NCI-H146 treated with DMSO at 0.1 percent for 48 hours (cell line): Measurements from ENCODE around the gene BAZ1B.
"Not testable (repeated sequence)": the region's sequence is repeated elsewhere in the genome, so short reads cannot be mapped to it uniquely, and the experiment has no call there.

ENCODE experiments used
- DNase-seq: peaks from one replicate; lab custom pipeline; 2025; ENCODE audit not compliant: unreplicated experiment; lab: John Stamatoyannopoulos, UW

BAZ1B gene, protein sequence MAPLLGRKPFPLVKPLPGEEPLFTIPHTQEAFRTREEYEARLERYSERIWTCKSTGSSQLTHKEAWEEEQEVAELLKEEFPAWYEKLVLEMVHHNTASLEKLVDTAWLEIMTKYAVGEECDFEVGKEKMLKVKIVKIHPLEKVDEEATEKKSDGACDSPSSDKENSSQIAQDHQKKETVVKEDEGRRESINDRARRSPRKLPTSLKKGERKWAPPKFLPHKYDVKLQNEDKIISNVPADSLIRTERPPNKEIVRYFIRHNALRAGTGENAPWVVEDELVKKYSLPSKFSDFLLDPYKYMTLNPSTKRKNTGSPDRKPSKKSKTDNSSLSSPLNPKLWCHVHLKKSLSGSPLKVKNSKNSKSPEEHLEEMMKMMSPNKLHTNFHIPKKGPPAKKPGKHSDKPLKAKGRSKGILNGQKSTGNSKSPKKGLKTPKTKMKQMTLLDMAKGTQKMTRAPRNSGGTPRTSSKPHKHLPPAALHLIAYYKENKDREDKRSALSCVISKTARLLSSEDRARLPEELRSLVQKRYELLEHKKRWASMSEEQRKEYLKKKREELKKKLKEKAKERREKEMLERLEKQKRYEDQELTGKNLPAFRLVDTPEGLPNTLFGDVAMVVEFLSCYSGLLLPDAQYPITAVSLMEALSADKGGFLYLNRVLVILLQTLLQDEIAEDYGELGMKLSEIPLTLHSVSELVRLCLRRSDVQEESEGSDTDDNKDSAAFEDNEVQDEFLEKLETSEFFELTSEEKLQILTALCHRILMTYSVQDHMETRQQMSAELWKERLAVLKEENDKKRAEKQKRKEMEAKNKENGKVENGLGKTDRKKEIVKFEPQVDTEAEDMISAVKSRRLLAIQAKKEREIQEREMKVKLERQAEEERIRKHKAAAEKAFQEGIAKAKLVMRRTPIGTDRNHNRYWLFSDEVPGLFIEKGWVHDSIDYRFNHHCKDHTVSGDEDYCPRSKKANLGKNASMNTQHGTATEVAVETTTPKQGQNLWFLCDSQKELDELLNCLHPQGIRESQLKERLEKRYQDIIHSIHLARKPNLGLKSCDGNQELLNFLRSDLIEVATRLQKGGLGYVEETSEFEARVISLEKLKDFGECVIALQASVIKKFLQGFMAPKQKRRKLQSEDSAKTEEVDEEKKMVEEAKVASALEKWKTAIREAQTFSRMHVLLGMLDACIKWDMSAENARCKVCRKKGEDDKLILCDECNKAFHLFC (N-terminal part only)

DNA sequence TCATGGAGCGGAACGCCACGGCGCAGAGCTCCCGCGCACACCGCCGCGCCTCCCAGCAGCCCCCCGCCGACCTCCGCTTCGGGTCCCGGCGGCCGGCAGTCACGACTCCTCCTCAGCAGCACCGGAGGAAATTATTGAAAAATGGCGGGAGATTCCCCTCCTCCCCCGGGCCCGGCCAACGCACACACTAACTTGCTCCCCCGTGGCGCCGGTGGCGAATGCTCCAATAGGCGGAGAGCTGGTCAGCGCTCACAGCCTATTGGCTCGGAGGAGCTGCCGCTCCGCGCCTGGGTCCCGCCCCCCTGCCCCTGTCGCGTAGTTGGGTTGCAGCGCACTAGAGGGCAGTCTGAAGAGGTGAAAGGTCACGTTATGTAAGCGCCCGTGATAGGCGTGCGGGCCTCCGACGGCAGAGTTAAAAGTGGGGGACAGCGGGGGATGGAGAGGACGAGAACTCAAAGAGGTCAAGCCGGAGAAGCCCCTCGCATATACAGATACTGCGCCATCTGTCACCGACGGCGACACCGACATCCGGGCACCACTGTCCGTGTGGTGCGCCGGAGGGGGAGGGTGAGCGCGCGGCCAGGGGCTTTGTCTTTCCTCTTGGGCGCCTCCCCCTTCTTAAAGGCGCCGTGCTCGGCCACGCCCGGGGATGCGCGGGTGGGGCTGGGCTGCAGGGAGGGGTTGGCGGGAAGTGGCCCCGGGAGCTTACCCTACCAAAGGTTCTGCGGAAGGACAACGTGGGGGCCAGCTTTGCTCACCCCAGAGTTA, at the start of gene BAZ1B:
BAZ1B (minus strand) TSS at position 189 of the 768 bp plus-strand sequence. CDS start 360 bp downstream, outside the sequence.
- DNase-seq: peak; percentile 94

DNA sequence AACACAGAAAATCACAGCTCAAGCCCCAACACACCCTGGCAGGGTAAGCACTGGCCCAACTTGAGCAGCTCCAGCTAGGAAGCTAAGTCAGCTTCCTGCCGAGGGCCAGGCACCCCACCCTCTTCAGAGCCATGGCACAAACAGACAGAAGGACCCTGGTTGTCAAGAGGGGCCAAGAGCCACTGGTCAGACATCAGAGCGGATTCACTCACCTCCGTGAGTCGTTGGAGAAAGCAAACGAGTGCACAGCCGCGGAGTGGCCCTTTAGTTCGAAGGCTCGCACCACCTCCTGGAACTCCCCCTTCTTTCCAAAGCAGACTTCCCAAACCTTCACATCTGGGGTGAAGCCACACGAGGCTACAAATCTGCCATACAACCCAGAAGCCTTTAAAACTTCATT, 48.9 kb upstream of the BAZ1B start:
- no peak for DNase-seq

DNA sequence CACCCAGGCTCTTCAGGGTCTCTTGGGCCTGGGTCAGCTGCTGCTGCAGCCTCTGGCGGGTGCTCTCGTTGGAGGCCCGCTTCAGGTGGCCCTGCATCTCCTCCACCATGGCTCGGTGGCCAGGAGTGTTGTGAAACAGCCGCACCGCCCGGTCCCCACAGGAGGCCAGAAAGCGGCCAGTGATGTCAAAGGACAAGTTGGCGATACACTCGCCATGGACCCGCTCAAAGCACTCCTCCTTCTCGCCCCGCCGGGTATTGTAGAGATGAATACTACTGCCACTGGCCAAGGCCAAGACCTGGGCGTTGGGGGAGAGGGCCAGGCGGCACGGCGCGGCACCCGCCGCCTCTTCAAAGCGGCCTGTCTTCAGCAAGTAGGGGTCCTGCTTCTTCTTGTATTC, 48.4 kb upstream of the BAZ1B start:
- DNase-seq: no peak

DNA sequence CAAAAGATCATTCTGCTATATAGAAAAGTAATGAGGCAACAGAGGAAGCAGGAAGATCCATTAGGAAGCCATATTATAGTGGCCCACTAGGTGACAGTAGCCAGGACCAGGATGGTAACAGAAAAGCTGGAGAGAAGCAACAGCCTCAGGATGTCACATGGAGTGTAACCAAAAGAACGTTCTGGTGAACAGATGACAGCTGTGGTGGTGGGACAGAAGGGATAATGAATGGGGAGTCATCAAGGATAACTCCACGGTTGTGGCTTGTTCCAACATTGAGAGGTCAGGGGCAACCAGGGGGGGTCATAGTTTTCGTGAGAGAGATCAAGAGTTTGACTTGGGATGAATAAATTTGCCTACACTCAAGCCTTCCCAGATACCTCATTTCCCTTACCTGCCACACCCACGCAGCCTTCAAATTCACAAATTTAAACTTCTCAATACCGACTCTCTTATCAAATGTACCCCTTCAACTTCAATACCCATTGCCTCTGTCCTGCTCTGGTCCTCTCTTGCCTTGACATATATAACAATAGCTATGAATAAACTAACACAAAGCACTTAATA, 47.0 kb upstream of the BAZ1B start:
- DNase-seq: no peak

DNA sequence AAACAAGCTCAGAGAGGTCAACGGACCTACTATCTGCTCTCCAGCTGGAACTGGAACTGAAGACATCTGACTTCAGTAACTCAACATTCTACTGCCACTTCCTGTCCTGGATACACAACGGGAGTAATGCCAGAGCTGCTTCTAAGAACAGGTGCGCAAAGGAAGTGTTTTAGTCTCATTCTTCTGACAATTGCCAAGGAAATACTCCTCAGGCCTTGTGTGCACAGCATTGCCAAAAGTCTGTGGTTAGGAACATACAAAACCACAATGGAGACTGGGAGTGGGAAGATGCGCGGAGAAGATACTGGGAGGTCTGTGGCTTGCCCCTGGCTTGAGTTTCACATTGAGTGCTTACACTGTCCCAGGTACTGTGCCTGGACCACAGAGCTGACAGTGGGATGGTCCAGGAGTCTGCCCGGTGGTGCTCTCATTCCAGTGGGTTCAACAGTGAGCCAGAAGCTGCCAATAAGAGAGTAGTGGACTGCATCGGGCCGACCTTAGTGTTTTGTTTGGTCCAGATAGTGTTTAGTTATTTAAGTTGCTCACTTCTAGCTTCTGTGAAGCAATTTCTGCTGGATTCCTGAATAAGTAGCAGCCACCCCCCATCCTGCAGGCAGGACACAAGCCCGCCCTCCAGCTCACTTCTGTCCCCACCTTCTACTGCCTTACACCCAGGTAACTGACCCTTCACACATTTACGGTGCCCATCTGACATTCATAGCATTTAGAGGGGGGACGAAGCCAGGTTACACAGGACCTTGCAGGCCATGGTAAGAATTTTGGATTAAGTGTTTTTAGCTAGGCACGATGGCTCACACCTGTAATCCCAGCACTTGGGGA, 46.0 kb upstream of the BAZ1B start:
- DNase-seq: no peak

DNA sequence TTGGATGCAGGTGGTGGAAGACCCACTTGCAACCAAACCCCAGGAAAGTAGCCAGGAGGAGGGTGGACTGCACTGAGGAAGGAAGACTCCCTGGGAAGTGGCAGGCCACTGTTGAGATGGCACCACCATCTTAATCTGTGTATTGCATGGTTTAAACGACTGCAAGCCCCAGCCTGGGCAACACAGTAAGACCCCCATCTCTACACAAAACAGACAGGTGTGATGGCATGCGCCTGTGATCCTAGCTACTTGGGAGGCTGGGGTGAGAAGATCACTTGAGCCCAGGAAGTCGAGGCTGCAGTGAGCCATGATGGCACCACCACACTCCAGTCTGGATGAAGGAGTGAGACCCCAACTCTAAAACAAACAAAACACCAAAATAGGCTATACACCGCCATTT, 45.0 kb upstream of the BAZ1B start:
- DNase-seq: no peak

DNA sequence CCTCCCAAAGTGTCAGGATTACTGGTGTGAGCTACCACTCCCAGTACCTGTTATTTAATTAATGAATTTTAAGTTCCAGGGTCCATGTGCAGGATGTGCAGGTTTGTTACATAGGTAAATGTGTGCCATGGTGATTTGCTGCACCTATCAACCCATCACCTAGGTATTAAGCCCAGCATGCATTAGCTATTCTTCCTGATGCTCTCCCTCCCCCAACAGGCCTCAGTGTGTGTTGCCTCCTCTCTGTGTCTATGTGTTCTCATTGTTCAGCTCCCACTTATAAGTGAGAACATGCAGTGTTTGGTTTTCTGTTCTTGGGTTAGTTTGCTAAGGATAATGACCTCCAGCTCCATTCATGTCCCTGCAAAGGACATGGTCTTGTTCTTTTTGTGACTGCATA, 44.3 kb upstream of the BAZ1B start:
- not testable (repeated sequence) for DNase-seq

DNA sequence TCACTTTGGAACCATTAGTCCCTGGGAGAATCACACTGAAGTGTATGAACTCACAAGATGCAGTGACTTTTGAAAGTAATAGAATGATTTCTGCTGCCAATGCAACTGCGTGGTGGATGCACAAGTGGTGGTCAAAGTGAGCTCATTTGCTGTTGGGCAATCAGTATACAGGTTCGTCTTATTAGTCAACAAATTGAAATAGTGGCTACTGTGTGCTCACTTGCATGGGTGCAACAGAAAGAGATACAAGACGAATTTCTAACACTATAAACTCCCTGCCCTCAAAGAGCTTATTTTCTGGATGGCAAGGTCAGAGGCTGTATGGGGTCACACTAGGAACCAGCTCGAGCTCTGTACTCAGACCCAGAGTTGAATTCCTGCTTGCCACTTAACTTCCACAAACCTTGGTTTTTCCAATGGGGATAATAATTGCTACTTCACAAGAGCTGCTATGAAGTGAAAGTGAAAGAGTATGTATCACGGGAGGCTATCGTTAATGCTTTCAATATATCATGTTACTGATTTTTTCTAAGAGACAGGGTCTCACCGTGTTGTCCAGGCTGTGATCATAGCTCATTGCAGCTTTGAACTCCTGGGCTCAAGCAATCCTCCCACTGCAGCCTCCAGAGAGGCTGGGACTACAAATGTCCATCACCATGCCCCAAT, 43.7 kb upstream of the BAZ1B start:
- DNase-seq: no peak

DNA sequence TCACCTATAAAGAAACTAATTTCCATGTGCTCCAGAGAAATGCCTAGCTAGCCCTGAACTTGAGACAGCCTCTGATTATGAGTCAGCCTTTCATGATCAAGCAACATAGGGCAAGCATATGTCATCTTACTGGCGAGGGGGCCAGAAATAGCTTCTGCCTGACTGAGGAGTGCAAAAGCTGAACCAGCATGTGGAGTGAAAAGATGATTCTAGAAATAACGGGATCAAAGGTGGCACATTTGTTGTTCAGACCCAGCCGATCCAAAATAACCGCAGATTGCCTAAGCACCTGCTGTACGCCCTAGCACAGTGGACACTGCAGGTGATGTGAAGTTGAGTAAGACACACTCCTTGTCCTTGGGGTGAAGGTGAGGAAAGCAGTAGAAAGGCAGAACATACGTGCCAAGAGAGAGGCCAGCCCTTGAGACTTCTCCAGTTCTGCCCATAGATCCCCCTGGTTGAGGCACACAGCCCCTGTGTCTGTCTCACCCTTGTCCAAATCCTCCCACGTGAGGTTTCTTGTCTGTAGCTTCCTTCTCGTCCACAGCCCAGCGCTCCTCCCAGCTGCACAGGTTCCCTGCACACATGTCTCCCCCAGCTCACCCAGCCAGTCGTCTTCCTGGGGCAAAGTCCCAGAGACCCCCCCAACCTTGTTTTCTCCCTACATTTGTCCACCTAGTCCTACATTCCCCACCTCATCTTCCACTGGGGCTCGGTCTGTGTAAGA, 38.2 kb upstream of the BAZ1B start:
- no peak for DNase-seq

DNA sequence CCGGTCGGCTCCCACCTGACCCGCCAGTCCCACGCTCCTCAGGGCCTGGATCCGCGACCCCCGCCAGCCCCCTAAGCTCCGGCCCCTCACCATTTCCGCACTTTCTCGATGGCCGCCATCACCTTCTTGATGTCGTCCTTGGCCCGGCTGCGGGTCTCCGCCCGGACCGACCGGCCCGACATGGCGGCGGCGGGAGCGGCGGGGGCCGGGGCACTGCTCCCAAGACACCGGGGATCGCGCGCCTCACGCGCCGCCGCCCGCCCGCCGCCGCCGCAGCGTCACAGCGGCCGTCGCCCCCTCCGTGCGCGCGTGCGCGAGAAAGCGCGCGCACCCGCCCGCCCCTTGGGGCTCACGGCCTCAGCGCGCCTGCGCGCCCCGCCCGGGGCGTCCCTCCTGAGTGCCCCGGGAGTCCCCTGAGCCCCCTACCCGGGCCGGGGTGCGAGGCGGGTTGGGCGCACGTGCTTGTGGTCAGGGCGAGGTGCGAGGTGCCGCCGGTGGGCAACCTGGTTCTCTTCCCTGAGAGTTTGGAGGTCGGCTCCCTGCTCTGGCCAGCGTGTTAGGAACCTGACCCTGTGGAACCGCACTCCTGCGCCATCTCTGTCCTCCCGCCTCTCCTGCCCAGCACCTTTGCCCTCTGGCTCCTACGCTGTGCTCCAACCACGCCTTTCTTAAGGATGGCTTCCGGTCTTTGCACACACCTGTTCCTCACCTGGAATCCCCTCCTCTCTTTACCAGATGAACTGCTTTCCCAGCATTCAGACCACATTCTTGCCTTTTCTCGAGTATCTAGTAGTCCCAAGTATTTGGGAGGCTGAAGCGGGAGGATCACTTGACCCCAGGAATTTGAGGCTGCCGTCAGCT, 35.5 kb upstream of the BAZ1B start, which contains the start of gene BCL7B:
BCL7B (minus strand) TSS at position 294 of the 861 bp plus-strand sequence; CDS start at position 182, 112 bp downstream.
- peak; percentile 29 for DNase-seq

DNA sequence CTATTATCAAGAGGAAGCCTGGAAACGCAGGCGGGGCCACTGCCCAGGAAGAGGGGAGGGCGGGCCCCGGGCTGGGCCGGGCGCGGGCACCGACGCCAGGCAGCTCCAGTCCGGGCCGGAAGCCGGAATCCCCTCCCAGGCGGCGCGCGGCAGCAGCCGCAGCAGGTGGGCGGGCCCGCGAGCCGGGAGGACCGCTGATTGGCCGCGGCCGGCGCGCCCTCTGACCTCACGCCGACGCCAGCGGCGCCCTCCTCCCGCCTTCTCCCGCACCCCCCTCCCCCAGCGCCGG, 35.0 kb upstream of the BAZ1B start:
- DNase-seq: peak; percentile 80

DNA sequence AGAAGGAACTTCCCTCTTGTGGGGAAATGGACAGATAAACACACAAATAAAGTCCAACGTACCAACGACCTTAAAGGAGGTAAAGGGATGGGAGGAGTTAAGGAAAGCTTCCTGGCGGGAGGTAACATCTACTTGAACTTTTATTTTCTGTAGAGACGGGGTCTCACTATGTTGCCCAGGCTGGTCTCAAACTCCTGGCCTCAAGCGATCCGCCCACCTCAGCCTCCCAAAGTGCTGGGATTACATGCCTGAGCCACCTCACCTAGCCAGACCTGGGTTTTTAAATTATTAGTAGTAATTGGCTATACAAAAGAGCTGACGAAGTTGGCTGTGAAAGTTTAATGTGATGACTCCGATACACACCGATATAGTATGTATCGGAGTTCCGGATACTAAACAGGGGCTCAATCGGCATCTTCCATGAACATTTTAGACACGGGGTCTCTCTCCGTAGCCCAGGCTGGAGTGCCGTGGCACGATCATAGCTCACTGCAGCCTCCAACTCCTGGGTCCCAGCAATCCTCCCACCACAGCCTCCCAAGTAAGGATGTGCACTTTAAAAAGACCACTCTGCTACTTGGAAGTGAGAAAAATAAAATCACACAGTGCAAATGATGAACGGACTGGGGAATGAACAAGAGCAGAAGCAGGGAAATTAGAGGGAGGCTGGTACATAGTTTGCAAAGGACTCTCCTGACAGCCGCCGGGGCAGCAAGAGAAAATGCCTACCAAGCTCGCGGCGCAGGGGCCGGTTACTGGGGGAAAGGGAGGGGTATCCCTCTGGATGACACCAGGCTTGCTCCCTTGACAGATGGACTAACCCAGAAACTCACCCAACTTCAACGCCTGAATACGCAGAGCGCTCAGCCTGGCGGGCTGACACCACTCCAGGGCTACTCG, 34.4 kb upstream of the BAZ1B start:
- no peak for DNase-seq

DNA sequence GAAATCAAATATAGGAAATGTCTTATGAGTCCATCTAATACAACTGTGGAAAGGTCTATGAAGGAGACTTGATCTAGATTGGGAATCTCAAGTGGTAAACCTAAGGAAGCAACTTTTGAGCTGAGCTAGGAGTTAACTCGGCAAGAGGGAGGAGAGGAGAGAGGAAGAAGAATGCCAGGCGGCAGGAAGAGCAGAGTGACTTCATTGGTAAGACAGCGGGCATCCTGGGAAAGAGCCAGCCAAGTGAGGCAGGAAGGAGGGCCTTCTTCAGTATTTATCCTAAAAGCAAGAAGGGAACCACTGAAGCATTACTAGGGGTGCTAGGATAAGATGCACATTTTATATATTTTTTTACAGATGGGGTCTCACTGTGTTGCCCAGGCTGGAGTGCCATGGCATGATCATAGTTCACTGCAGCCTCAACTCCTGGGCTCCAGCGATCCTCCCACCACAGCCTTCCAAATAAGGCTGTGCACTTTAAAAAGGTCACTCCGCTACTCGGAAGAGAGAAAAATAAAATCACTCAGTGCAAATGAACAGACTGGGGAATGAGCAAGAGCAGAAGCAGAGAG, 33.4 kb upstream of the BAZ1B start:
- no peak for DNase-seq

DNA sequence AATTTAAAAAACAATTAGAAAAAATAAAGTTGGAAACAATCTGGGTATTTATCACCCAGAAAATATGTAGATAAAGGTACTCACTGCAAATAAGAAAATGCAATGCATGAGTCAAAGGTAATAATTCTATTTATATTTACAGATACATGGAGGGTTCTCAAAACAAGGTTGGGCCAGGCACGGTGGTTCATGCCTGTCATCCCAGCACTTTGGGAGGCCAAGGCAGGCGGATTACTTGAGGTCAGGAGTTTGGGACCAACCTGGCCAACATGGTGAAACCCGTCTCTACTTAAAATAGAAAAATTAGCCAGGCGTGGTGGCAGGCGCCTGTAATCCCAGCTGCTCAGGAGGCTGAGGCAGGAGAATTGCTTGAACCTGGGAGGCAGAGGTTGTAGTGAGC, 28.0 kb upstream of the BAZ1B start:
- not testable (repeated sequence) for DNase-seq

DNA sequence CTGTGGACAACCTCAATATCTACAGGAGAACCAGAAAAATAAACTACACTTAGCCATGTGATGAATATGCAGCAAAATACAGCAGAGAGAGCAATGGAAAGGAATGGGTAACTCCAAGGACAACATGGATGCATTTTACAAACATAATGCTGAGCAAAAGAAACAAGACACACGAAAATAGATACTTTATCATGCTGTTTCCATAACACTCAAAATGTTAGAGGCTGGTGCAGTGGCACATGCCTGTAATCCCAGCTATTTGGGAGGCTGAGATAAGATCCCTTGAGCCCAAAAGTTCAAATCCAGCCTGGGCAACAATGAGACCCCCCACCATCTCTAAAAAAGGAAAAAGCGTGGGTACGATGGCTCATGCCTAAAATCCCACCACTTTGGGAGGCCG, 27.1 kb upstream of the BAZ1B start:
- DNase-seq: no peak

DNA sequence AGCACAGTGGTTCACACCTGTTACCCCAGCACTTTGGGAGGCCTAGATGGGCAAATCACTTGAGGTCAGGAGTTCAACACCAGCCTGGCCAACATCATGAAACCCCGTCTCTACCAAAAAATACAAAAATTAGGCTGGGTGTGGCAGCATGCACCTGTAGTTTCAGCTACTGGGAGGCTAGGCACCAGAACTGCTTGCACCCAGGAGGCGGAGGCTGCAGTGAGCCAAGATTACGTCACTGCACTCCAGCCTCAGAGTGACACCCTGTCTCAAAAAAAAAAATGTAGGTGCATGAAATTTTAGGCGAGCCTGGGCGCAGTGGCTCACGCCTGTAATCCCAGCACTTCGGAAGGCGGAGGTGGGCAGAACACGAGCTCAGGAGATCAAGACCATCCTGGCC, 25.7 kb upstream of the BAZ1B start:
- no peak for DNase-seq
